Stomach (tissue), 4 donors: ENCODE measurements around the gene BET1L.

ENCODE experiments used
- POLR2A ChIP-seq, 4 donors: fragments of 450-650 bp; IDR thresholded peaks; one replicate each; pipeline ENCODE4 v1.6.1; 2016; ENCODE audit warnings: antibody characterized with exemption in 4 of 4, control low read depth in 2 of 4, mild to moderate bottlenecking in 1 of 4, moderate library complexity in 1 of 4
- TF ChIP-seq, protein P1 (sequence below), 7 experiments: fragments of 450-650 bp in 4 of 7; fragments of 200-600 bp in 3 of 7; sonication (generic) in 3 of 7; IDR thresholded peaks; one replicate each; pipeline ENCODE4 v1.5.1; 2016 to 2019; ENCODE audit warnings: antibody characterized with exemption in 7 of 7, control low read depth in 2 of 7, mild to moderate bottlenecking in 1 of 7

DNA sequence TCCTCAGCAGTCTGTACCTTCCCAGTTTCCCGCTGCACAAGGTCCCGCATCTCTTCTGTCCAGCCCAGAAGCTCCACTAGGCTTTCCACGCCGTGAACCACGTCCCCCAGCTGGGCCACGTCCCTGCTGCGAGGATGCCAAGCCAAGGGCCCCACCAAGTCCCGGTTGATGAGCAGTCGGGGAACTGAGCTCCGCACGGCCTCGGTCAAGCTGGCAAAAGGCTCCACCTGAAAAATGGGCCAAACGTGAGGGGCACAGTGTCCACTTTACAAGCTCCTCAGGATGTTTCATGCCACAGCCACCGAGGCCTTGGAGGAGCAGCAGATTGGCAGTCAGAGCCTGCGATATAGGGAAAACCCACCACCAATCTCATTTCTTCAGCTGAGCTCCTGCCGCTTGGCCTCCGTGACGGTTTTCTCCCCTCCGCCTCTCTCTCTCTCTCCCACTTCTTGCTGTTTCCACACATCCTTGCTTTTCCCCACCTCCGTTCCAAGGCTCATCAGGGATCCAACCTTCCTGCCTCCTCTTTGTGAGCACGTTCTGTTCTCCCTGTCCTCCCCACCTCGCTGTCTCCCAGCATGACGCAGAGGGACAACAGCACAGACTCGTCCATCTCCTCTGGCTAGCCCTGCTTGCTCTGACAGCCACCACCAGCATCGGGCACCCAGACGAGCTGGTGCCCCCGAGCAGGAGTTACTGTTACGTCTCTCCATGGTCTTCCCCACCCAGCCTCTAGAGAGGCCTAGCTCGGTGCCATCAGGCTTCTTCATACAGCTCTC, 11.8 kb upstream of the BET1L start:
- TF ChIP-seq, protein P1, sequence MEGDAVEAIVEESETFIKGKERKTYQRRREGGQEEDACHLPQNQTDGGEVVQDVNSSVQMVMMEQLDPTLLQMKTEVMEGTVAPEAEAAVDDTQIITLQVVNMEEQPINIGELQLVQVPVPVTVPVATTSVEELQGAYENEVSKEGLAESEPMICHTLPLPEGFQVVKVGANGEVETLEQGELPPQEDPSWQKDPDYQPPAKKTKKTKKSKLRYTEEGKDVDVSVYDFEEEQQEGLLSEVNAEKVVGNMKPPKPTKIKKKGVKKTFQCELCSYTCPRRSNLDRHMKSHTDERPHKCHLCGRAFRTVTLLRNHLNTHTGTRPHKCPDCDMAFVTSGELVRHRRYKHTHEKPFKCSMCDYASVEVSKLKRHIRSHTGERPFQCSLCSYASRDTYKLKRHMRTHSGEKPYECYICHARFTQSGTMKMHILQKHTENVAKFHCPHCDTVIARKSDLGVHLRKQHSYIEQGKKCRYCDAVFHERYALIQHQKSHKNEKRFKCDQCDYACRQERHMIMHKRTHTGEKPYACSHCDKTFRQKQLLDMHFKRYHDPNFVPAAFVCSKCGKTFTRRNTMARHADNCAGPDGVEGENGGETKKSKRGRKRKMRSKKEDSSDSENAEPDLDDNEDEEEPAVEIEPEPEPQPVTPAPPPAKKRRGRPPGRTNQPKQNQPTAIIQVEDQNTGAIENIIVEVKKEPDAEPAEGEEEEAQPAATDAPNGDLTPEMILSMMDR (IDR thresholded peaks at IDR 0.05), result no peak
- no peak for TF ChIP-seq POLR2A (IDR thresholded peaks at IDR 0.05)
